Stimulated activated CD8-positive, alpha-beta memory T cell treated with anti-CD3 and anti-CD28 coated beads, Interleukin-15, amount 100 ng/mL, for 1 hour (primary cell): Measurements from ENCODE around the gene TSPAN12.

Experiments
- DNase-seq: peaks from one replicate; pipeline ENCODE4 v3.0.0-alpha.2; 2020; ENCODE audit warnings: low read depth

Gene TSPAN12

DNA sequence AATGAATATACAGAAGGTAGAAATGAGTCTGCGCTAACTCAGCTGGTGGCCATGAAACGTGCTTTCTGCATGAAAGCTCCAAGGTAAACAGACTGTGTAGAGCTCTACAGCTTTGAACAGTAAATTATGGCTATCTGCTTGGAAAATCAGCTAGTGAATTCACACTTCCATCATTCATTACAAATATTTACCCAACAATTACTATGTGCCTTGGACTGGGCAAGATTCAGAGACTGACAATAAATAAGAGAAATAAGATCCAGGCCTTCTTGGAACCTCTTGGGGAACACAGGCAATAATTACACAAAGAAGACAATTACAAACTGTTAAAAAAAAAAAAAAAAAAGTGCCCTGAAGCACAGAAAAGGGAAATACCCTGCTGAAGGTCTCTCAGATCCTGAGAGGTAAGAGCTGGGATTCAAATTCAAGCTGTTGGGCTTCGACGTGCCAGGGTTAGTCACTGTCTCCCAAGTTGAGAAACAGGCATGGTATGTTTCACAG, 15.8 kb downstream of the TSPAN12 start:
- DNase-seq: no peak

DNA sequence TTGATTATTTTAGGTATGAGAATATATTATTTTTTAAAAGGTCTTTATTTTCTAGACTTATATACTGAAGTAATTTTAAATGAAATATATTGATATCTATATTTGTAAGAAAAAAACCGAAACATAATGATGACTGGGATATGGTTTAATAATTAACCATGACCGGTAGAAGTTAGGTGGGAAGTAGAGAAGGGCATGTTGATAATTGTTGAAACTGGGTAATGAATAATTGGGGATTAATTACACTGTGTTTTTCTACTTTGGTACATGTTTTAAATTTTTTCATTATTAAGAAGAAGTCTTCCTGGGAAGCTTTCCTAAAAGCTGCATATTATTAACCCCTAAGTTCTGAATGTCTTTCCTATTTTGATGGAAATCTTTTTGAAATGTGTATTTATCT, 16.3 kb downstream of the TSPAN12 start:
- no peak for DNase-seq

- no peak for DNase-seq
These were observed 19.7 kb downstream of the TSPAN12 start for GRCh38 chr7:120838281-120838682.

DNA sequence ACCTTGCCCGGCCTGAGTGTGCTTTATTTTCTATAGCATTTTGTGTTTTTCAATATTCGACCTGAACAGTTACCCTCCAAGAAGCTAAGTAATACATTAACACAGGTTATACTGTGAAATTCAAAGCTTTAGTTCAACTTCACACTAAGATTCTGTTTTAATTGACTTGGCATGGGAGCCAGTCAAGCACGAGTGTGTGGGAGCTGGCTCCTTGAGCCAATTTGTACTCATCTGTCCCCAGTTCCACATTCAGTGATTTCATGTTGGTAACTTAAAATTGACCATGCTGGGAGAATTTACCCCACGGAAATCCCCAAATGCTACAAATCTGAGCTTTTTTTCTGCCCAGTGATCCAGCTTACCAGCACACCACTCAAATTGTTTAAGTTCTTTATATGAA, 20.3 kb downstream of the TSPAN12 start:
- DNase-seq: no peak

- no peak for DNase-seq
These were observed 21.3 kb downstream of the TSPAN12 start for GRCh38 chr7:120836556-120837115.

DNA sequence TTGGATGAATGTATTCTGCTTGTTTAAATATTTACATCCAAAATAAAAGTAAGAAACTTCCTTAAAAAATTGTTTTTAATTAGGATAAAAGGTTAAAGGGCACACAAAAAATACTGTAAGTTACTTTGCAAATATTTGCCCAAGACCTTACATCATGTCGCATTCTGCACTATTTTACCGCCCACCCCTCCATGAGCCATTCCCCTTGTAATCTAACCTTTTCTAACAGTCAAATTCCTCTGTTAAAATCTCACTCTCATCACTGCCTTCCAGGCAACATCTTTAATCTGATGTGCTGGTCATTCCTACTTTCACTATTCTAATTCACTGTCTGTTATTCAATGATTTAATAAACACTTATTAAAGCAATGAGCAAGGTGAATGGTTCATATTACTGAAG, 23.2 kb downstream of the TSPAN12 start:
- DNase-seq: no peak

DNA sequence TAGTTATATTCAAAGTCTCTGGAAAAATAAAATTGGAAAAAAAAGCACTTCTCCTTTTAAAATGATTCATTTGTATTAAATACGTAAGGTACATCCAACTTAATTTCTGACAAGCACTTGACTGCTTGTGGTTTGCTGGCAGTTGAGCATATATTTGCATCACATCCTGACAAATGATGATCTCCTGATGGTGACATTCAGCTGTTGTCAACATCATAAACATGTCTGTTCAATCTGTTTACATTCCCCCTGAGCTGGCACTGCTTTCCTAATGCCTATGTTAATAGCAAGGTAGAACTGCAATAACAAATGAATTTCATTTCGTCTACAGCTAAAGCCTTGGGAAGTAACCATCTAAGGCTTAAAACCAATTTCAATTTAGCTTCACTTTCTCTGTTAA, 24.4 kb downstream of the TSPAN12 start:
- no peak for DNase-seq

GRCh38 chr7:120832803-120833202, 25.1 kb downstream of the TSPAN12 start:
- no peak for DNase-seq

DNA sequence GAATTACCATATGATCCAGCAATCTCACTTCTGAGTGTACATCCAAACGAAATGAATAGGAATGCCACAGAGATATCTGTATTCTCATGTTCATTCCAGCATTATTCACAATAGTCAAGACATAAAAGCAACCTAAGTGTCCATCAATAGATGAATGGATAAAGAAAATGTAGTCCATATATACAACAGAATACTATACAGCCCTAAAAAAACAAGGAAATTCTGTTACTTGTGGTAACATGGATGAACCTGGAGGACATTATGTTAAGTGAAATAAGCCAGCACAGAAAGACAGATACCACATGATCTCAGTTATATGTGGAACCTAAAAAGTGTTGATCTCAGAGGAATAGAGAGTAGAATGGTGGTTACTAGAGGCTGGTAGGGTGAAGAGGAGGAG, 26.7 kb downstream of the TSPAN12 start:
- DNase-seq: no peak

DNA sequence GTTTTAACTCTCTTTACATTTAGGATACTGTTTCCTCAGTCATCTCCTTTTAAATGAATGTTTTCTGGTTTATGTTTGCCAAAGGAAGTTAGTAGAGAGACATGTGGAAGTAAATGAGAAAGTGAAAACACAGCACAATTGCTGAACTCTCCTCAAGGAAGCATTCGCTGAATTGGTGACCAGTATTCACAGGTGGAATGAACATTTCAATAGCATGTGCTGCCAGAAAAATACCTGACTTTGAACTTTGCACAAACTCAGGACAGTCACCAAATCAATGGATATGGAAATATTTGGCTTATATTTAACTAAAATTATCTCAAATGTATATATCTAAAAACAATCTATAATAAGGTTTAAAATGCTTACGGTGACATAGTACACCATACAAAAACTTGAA, 28.5 kb downstream of the TSPAN12 start:
- DNase-seq: no peak

GRCh38 chr7:120828528-120828927, 29.4 kb downstream of the TSPAN12 start:
- DNase-seq: no peak

DNA sequence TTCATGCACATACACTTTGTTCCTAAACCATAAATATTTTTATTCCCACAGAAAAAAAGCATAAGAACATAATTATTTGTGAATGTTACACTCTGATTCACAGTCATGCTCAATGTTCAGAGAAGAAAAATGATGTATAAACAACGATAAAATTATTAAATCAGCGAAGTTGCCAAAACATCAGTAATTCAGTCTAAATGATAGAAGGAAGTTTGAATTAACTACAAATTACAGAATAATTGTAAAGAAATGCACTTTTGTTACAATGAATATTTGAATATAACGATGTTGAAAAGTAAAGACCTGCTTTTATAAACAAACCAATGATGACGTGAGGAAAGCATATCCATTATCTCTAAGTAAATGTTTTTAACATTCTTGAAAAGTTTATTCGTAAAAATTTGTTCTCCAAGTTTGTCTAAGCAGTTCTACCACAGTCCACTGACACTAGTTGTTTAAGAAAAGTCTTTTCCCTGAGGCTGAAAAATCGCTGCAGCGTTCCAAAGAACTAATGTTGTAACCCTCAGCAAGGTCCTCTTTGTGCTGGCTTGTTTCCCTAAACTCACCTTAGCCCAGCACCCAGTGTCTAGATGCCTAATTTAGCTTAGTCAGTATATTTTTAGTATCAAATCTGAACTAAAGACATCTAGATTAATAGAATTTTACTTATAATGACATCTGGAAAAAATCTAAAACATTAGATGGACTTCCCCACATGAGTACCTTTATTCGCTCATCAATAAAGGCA, 30.4 kb downstream of the TSPAN12 start:
- DNase-seq: no peak

- DNase-seq: no peak
These were observed 32.4 kb downstream of the TSPAN12 start for GRCh38 chr7:120825576-120825975.

DNA sequence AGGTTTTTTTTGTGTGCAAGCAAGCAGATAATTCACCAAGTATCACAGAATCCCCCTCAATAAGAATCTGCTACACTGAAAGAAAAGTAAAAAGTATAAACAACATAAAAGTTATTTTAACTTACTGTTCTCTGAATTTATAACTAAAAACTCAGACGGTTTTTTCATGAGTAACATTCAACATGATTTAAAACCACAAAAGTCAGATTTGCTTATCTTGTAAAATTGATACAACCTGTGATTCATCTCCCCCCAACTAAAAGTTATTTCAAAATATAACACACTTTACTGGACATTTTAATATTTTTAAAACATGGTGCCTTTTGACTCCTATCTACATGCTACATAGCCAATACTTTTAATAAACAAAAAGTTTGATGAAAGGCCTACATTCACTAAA, 32.8 kb downstream of the TSPAN12 start:
- DNase-seq: no peak

DNA sequence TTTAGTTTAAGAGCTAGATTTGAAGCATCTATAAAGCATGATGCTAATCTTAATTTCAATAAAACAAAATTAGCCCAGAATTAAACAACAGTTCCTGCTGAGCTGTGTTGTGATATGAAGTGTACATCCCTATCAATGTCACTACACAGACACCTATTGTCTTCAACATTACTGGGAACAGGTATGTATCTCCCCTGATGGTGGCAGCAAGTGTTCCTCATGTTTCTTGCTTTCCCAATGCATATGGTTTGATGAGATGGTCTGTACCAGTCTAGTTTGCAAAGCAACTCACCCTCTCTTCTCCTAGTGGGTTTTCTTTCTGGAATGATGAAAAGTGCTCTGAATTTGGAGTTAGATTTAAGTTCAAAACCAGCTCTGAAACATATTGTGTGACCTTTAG, 38.1 kb downstream of the TSPAN12 start:
- DNase-seq: no peak

DNA sequence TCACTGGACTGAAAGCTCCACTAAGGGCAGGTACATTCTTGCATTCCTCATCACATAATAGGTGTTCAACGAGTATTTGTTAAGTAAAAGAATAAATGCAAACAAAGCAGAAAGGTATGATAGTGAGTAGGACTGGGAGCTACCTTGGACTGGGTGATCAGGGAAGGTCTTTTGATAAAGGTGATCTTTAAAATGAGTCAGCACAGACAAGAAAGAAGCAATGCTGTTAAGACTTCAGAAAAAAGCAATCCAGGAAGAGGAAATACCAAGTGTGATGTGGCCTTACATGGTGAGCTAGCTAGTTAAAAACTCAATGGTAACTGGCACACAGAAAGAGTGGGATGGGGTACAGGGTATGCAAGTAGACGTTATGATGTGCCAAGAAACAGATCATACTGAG, 40.1 kb downstream of the TSPAN12 start:
- no peak for DNase-seq

GRCh38 chr7:120814253-120814939, 43.5 kb downstream of the TSPAN12 start:
- no peak for DNase-seq

- DNase-seq: no peak
These were observed 44.2 kb downstream of the TSPAN12 start for GRCh38 chr7:120813546-120814252.

DNA sequence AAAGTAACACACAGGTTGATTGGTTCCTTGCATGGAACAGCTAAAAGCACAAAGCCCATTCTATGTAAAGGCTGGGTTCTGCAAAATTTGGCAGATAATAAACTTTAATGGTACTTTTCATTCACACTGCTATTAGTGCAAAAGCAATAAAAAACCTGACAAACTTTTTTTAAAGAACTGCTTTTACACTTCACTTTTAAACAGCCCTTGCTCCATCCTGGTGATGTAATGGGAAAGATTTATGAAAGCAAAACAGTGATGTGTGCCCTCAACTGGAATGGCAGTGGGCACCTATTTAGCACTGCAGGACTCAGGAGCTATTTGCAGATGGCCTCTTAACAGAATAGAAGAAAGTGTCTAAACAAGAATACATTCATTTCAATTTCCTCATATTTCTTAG, 44.9 kb downstream of the TSPAN12 start:
- DNase-seq: no peak

GRCh38 chr7:120809260-120809659, 48.7 kb downstream of the TSPAN12 start:
- DNase-seq: no peak

DNA sequence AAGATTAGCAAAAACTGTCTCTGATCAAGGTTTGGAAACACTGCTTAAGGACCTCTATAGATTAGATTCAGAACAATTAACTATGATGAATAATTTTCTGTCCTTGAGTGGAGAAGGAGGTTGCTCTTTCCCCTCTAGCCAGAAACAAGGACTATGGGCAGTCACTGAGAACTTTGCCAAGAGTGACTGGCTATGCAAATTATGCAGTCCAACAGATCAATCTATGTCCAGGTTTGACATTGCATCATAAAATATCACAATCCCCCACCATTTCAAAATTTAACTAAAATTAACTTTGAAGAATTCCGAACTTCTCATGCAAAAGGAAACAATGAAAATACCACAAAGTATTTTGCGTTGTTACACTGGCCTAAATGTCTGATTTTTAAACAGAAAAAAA, 50.6 kb downstream of the TSPAN12 start:
- no peak for DNase-seq

DNA sequence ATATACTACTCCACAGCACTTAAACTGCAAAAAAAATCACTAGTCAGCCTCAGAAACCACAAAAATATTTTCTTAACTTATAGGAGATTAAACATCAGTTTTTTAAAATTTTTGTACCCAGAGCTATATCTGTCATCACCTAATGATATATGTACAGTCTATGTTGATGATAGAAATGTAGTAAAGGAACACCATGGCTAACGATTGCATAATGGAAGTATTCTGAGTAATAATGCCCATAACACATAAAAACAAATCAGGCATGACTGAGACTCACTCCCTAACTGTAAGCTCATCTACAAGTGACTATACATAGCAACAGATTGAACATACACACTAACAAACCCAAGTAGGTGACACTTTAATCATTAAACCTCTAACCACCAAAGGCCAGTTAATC, 51.3 kb downstream of the TSPAN12 start:
- no peak for DNase-seq
